ENCODE measurements around the gene MOK.
A peak's percentile ranks its signal among the peaks of the same experiment; 100 is the strongest.

The MOK gene

DNA sequence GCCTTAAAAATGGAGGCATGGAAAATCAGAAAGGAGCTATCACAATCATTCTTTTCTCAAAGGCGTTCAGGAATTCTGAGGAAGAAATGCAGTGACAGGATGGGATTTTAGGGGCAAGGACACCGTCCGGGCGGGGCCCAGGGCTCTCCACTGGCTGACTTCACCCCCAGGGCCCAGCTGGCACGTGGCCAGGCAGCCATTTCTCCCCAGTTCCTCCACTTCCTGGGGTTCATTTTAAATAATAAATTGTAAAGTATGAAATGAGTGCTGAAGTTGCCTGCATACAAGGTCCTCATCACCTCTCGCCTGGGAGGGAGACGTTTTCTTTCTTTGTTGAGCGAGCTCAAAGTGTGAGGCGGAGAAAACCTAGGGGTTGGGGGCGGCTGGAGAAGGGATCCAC lies 91.5 kb downstream of the MOK start:
- TF ChIP-seq, protein P1, sequence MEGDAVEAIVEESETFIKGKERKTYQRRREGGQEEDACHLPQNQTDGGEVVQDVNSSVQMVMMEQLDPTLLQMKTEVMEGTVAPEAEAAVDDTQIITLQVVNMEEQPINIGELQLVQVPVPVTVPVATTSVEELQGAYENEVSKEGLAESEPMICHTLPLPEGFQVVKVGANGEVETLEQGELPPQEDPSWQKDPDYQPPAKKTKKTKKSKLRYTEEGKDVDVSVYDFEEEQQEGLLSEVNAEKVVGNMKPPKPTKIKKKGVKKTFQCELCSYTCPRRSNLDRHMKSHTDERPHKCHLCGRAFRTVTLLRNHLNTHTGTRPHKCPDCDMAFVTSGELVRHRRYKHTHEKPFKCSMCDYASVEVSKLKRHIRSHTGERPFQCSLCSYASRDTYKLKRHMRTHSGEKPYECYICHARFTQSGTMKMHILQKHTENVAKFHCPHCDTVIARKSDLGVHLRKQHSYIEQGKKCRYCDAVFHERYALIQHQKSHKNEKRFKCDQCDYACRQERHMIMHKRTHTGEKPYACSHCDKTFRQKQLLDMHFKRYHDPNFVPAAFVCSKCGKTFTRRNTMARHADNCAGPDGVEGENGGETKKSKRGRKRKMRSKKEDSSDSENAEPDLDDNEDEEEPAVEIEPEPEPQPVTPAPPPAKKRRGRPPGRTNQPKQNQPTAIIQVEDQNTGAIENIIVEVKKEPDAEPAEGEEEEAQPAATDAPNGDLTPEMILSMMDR (IDR thresholded peaks at IDR 0.05; ENCODE audit: low read length, missing control alignments): no peak
- H3K4me3 ChIP-seq (replicated peaks; ENCODE audit: low read depth, low read length): no peak overlapping the region
- no peak for DNase-seq (ENCODE audit: low read depth)

DNA sequence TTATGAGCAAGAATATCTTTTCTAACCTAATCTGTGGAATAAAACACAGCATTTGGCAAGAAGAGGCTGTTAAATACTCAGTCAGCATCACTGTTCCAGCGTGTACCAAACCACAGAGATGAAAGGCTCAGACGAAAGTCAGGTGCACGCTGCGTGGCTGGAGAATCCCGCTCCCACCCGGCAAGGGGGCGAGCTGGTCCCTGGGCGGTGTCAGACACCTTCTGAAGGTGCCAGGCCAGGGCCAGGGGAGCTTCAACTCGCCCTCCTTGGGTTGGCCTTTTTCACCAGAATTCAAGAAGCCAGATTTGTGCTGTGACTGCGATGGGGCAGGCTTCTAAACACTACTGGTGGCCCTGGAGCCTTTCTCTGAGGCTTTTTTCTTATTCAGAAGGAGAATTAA lies 92.1 kb downstream of the MOK start:
- no peak for DNase-seq (ENCODE audit: low read depth)
- no peak overlapping the region for H3K4me3 ChIP-seq (replicated peaks; ENCODE audit: low read depth, low read length)
- TF ChIP-seq, protein P1 (IDR thresholded peaks at IDR 0.05; ENCODE audit: low read length, missing control alignments): no peak

DNA sequence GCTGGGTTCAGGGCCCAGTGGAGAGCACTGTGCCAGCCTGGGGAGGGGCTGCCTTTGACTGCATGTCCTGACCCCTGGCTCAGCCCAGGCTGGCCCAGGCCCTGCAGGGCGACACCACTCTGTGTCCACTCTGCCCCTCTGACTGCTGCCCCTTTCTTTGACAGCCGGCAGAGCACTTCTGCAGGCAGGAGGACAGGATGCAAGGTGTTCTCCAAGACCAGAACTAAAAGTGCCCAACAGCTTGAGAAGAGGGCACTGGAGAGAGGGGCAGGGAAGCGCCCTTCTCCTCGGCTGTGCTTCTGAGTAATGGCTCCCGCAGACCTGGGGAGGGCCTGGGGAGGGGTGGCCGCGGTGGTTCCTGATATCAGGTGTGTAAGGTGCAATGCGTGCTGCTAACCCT lies 92.6 kb downstream of the MOK start:
- no peak overlapping the region for H3K4me3 ChIP-seq (replicated peaks; ENCODE audit: low read depth, low read length)
- no peak for DNase-seq (ENCODE audit: low read depth)
- TF ChIP-seq, protein P1 (IDR thresholded peaks at IDR 0.05; ENCODE audit: low read length, missing control alignments): no peak

DNA sequence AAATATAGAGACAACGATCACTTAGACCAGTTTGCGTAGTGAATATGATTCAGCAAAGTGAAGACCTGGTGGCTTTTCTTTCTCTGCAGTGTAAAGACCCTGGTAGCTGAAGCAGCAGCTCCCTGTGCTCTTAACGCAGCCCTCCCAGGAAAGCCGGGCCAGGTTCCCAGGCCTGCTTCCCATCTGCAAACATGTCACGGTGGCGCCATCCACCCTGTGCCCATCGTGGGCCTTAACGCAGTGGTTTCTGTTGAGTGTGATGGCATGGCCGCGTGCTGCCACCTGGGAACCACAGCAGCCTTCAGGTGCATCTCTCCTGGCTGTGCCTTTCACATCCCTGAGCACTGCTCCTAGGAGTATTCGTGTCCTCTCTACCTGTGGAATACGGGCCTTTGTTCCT lies 93.7 kb downstream of the MOK start:
- TF ChIP-seq, protein P1 (IDR thresholded peaks at IDR 0.05; ENCODE audit: low read length, missing control alignments): no peak
- H3K4me3 ChIP-seq (replicated peaks; ENCODE audit: low read depth, low read length): no peak overlapping the region
- no peak for DNase-seq (ENCODE audit: low read depth)

DNA sequence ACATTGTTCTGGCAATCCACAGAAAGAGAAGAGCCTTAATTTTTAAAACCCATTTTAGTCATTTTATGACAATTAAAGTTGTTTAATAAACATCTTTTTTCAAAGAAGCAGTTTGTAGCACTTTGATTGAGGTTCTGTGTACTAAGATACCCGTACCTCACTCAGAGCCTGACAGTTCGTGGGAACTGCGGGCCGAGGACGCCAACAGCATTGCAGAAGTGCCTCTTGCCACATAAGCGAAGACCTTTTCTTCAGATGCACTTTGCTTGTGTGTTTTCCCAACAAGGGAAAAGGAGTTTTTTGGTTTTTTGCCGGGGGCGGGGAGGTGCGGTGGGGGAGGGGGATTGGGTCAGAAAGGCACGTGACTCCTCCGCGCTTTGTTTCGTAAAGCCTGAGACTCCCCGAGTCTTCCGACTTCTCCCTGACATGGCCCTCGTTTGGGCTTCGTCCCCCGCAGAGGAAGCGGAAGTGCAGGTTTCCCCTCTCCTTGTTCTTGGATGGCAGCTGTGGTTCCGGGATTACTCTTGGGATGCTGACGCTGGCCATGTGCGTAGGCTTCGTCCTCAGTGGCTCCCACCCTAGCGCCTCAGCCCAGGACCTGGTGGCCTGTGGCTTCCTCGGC lies 94.4 kb downstream of the MOK start:
- TF ChIP-seq, protein P1 (IDR thresholded peaks at IDR 0.05; ENCODE audit: low read length, missing control alignments): no peak
- no peak for DNase-seq (ENCODE audit: low read depth)
- no peak overlapping the region for H3K4me3 ChIP-seq (replicated peaks; ENCODE audit: low read depth, low read length)

DNA sequence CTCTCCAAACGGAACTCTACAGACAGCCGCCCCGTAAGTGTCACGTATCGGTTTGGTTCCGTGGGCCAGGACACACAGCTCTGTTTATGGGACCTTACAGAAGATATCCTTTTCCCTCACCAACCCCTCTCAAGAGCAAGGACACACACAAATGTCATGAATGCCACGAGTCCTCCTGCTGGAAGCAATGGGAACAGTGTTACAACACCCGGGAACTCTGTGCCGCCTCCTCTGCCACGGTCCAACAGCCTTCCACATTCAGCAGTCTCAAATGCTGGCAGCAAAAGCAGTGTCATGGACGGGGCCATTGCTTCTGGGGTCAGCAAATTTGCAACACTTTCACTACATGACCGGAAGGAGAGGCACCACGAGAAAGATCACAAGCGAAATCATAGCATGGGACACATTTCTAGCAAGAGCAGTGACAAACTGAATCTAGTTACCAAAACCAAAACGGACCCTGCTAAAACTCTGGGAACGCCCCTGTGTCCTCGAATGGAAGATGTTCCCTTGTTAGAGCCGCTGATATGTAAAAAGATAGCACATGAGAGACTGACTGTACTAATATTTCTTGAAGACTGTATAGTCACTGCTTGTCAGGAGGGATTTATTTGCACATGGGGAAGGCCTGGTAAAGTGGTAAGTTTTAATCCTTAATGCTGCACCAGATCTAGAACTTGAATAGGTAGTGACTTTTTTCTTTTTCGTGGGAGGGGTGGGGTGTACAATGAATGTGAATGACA lies 95.6 kb downstream of the MOK start:
- no peak overlapping the region for H3K4me3 ChIP-seq (replicated peaks; ENCODE audit: low read depth, low read length)
- peak; percentile 35 for DNase-seq (ENCODE audit: low read depth)
- TF ChIP-seq, protein P1 (IDR thresholded peaks at IDR 0.05; ENCODE audit: low read length, missing control alignments): peak; percentile 22

DNA sequence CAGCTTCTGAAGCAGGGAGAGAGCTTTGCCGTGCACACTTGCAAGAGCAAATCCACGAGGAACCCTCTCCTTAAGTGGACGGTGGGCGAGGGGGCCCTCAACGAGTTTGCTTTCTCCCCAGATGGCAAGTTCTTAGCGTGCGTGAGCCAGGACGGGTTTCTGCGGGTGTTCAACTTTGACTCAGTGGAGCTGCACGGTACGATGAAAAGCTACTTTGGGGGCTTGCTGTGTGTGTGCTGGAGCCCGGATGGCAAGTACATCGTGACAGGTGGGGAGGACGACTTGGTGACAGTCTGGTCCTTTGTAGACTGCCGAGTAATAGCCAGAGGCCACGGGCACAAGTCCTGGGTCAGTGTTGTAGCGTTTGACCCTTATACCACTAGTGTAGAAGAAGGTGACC lies 96.2 kb downstream of the MOK start:
- no peak for DNase-seq (ENCODE audit: low read depth)
- TF ChIP-seq, protein P1 (IDR thresholded peaks at IDR 0.05; ENCODE audit: low read length, missing control alignments): no peak
- no peak overlapping the region for H3K4me3 ChIP-seq (replicated peaks; ENCODE audit: low read depth, low read length)

Measured in fibroblast of pulmonary artery (primary cell).